Measurements from ENCODE around the gene GCHFR. TPM values are rescaled to one million over a fixed set of nuclear protein-coding genes. Genes with fewer than 3 reads are reported as not detected.

GCHFR gene
- polyA plus RNA-seq, 2 donors: 42.9 to 87.9 TPM

- 95 to 98% methylated on average over 12 of the region's 12 CpGs for WGBS, 2 donors
- Histone ChIP-seq H3K4me3 (ENCODE audit: low read depth in 1 of 2, low read length in 2 of 2) (no peak overlapping the region), H3K36me3 (ENCODE audit: control insufficient read depth in 2 of 2, insufficient read depth in 2 of 2, low read length in 1 of 2) (peaks cover 23 to 26% of the 10 kb centered on the region in 2 donors), H3K9me3 (ENCODE audit: control insufficient read depth in 2 of 2, insufficient read depth in 1 of 2, low read depth in 1 of 2, low read length in 1 of 2) (no peaks in the 10 kb centered on the region), H3K4me1 (ENCODE audit: control insufficient read depth in 2 of 2, insufficient read depth in 2 of 2, low read length in 1 of 2) (peaks cover 0 to 4% of the 10 kb centered on the region in 2 donors), H3K27ac (ENCODE audit: low read depth in 2 of 2, low read length in 1 of 2) (no peak overlapping the region), H3K27me3 (ENCODE audit: control insufficient read depth in 1 of 2, insufficient read depth in 2 of 2, low read length in 2 of 2) (no peaks in the 10 kb centered on the region)
These were observed 12.1 kb upstream of the GCHFR start for GRCh38 chr15:40751745-40752144.

GRCh38 chr15:40754574-40754882, 9.3 kb upstream of the GCHFR start:
- H3K9me3 ChIP-seq (ENCODE audit: control insufficient read depth in 2 of 2, insufficient read depth in 1 of 2, low read depth in 1 of 2, low read length in 1 of 2): no peaks in the 10 kb centered on the region
- peak overlapping the region; percentile 82 to 85 for H3K4me3 ChIP-seq (ENCODE audit: low read depth in 1 of 2, low read length in 2 of 2)
- peaks cover 0 to 4% of the 10 kb centered on the region in 2 donors for H3K4me1 ChIP-seq (ENCODE audit: control insufficient read depth in 2 of 2, insufficient read depth in 2 of 2, low read length in 1 of 2)
- H3K27ac ChIP-seq (ENCODE audit: low read depth in 2 of 2, low read length in 1 of 2): peak overlapping the region; percentile 88 to 89
- WGBS, 2 donors: 0 to 1% methylated on average over 22 of the region's 22 CpGs
- H3K27me3 ChIP-seq (ENCODE audit: control insufficient read depth in 1 of 2, insufficient read depth in 2 of 2, low read length in 2 of 2): no peaks in the 10 kb centered on the region
- peaks cover 10 to 13% of the 10 kb centered on the region in 2 donors for H3K36me3 ChIP-seq (ENCODE audit: control insufficient read depth in 2 of 2, insufficient read depth in 2 of 2, low read length in 1 of 2)

- H3K36me3 ChIP-seq (ENCODE audit: control insufficient read depth in 2 of 2, insufficient read depth in 2 of 2, low read length in 1 of 2): peaks cover 7 to 13% of the 10 kb centered on the region in 2 donors
- no peaks in the 10 kb centered on the region for H3K9me3 ChIP-seq (ENCODE audit: control insufficient read depth in 2 of 2, insufficient read depth in 1 of 2, low read depth in 1 of 2, low read length in 1 of 2)
- peak within 1 kb of the TSS; percentile 82 to 85 for H3K4me3 ChIP-seq (ENCODE audit: low read depth in 1 of 2, low read length in 2 of 2)
- peaks cover 0 to 4% of the 10 kb centered on the region in 2 donors for H3K4me1 ChIP-seq (ENCODE audit: control insufficient read depth in 2 of 2, insufficient read depth in 2 of 2, low read length in 1 of 2)
- H3K27ac ChIP-seq (ENCODE audit: low read depth in 2 of 2, low read length in 1 of 2): peak within 1 kb of the TSS; percentile 91 to 92
- WGBS, 2 donors: 0 to 1% methylated on average over 62 to 66 of the region's 66 CpGs
- no peaks in the 10 kb centered on the region for H3K27me3 ChIP-seq (ENCODE audit: control insufficient read depth in 1 of 2, insufficient read depth in 2 of 2, low read length in 2 of 2)
These were observed 8.7 kb upstream of the GCHFR start, which contains the start of gene RMDN3 for GRCh38 chr15:40754883-40755811. Gene RMDN3, minus strand, starts transcription at chr15:40755254. Its CDS starts 471 bp downstream, at chr15:40754783.

GRCh38 chr15:40755812-40756208, 8.1 kb upstream of the GCHFR start:
- Histone ChIP-seq H3K9me3 (ENCODE audit: control insufficient read depth in 2 of 2, insufficient read depth in 1 of 2, low read depth in 1 of 2, low read length in 1 of 2) (no peaks in the 10 kb centered on the region), H3K4me1 (ENCODE audit: control insufficient read depth in 2 of 2, insufficient read depth in 2 of 2, low read length in 1 of 2) (peaks cover 0 to 4% of the 10 kb centered on the region in 2 donors), H3K4me3 (ENCODE audit: low read depth in 1 of 2, low read length in 2 of 2) (peak overlapping the region; percentile 69 to 82), H3K36me3 (ENCODE audit: control insufficient read depth in 2 of 2, insufficient read depth in 2 of 2, low read length in 1 of 2) (peaks cover 7 to 10% of the 10 kb centered on the region in 2 donors), H3K27ac (ENCODE audit: low read depth in 2 of 2, low read length in 1 of 2) (no peak overlapping the region), H3K27me3 (ENCODE audit: control insufficient read depth in 1 of 2, insufficient read depth in 2 of 2, low read length in 2 of 2) (no peaks in the 10 kb centered on the region)
- WGBS, 2 donors: 62 to 66% methylated on average over 10 of the region's 10 CpGs

- Histone ChIP-seq H3K27ac (ENCODE audit: low read depth in 2 of 2, low read length in 1 of 2) (no peak overlapping the region), H3K36me3 (ENCODE audit: control insufficient read depth in 2 of 2, insufficient read depth in 2 of 2, low read length in 1 of 2) (peaks cover 2 to 4% of the 10 kb centered on the region in 2 donors)
- 48 to 58% methylated on average over 6 of the region's 6 CpGs for WGBS, 2 donors
These were observed 6.9 kb upstream of the GCHFR start for GRCh38 chr15:40756938-40757337.

GRCh38 chr15:40759961-40760360, 3.9 kb upstream of the GCHFR start:
- H3K4me3 ChIP-seq (ENCODE audit: low read depth in 1 of 2, low read length in 2 of 2): no peak overlapping the region
- H3K36me3 ChIP-seq (ENCODE audit: control insufficient read depth in 2 of 2, insufficient read depth in 2 of 2, low read length in 1 of 2): no peaks in the 10 kb centered on the region
- H3K4me1 ChIP-seq (ENCODE audit: control insufficient read depth in 2 of 2, insufficient read depth in 2 of 2, low read length in 1 of 2): peaks cover 7 to 8% of the 10 kb centered on the region in 2 donors
- 95% methylated on average over 5 of the region's 5 CpGs for WGBS, 2 donors
- H3K27me3 ChIP-seq (ENCODE audit: control insufficient read depth in 1 of 2, insufficient read depth in 2 of 2, low read length in 2 of 2): no peaks in the 10 kb centered on the region
- no peaks in the 10 kb centered on the region for H3K9me3 ChIP-seq (ENCODE audit: control insufficient read depth in 2 of 2, insufficient read depth in 1 of 2, low read depth in 1 of 2, low read length in 1 of 2)
- H3K27ac ChIP-seq (ENCODE audit: low read depth in 2 of 2, low read length in 1 of 2): no peak overlapping the region

More at GRCh38 chr15:40756938-40757337, 6.9 kb upstream of the GCHFR start:
- Histone ChIP-seq H3K9me3 (ENCODE audit: control insufficient read depth in 2 of 2, insufficient read depth in 1 of 2, low read depth in 1 of 2, low read length in 1 of 2) (no peaks in the 10 kb centered on the region), H3K4me1 (ENCODE audit: control insufficient read depth in 2 of 2, insufficient read depth in 2 of 2, low read length in 1 of 2) (peaks cover 0 to 4% of the 10 kb centered on the region in 2 donors), H3K4me3 (ENCODE audit: low read depth in 1 of 2, low read length in 2 of 2) (no peak overlapping the region), H3K27me3 (ENCODE audit: control insufficient read depth in 1 of 2, insufficient read depth in 2 of 2, low read length in 2 of 2) (no peaks in the 10 kb centered on the region)

GRCh38 chr15:40762919-40763800, 708 bp upstream of the GCHFR start:
- H3K4me1 ChIP-seq (ENCODE audit: control insufficient read depth in 2 of 2, insufficient read depth in 2 of 2, low read length in 1 of 2): peaks cover 11 to 33% of the 10 kb centered on the region in 2 donors

GRCh38 chr15:40764629-40765103, 798 bp downstream of the GCHFR start:
- Histone ChIP-seq H3K27ac (ENCODE audit: low read depth in 2 of 2, low read length in 1 of 2) (peak overlapping the region; percentile 81 to 87), H3K36me3 (ENCODE audit: control insufficient read depth in 2 of 2, insufficient read depth in 2 of 2, low read length in 1 of 2) (peaks cover 0 to 11% of the 10 kb centered on the region in 2 donors), H3K9me3 (ENCODE audit: control insufficient read depth in 2 of 2, insufficient read depth in 1 of 2, low read depth in 1 of 2, low read length in 1 of 2) (no peaks in the 10 kb centered on the region), H3K27me3 (ENCODE audit: control insufficient read depth in 1 of 2, insufficient read depth in 2 of 2, low read length in 2 of 2) (no peaks in the 10 kb centered on the region), H3K4me1 (ENCODE audit: control insufficient read depth in 2 of 2, insufficient read depth in 2 of 2, low read length in 1 of 2) (peaks cover 11 to 45% of the 10 kb centered on the region in 2 donors), H3K4me3 (ENCODE audit: low read depth in 1 of 2, low read length in 2 of 2) (peak overlapping the region; percentile 57 to 60)
- 33 to 37% methylated on average over 8 of the region's 8 CpGs for WGBS, 2 donors

More at GRCh38 chr15:40762919-40763800, 708 bp upstream of the GCHFR start:
- Histone ChIP-seq H3K36me3 (ENCODE audit: control insufficient read depth in 2 of 2, insufficient read depth in 2 of 2, low read length in 1 of 2) (peaks cover 0 to 9% of the 10 kb centered on the region in 2 donors), H3K4me3 (ENCODE audit: low read depth in 1 of 2, low read length in 2 of 2) (peak overlapping the region; percentile 57 to 60), H3K27ac (ENCODE audit: low read depth in 2 of 2, low read length in 1 of 2) (peak overlapping the region; percentile 81 to 87), H3K9me3 (ENCODE audit: control insufficient read depth in 2 of 2, insufficient read depth in 1 of 2, low read depth in 1 of 2, low read length in 1 of 2) (no peaks in the 10 kb centered on the region), H3K27me3 (ENCODE audit: control insufficient read depth in 1 of 2, insufficient read depth in 2 of 2, low read length in 2 of 2) (no peaks in the 10 kb centered on the region)
- WGBS, 2 donors: 28 to 31% methylated on average over 55 of the region's 55 CpGs

GRCh38 chr15:40766194-40766815, 2.4 kb downstream of the GCHFR start:
- H3K4me3 ChIP-seq (ENCODE audit: low read depth in 1 of 2, low read length in 2 of 2): peak overlapping the region; percentile 25 to 44
- H3K9me3 ChIP-seq (ENCODE audit: control insufficient read depth in 2 of 2, insufficient read depth in 1 of 2, low read depth in 1 of 2, low read length in 1 of 2): no peaks in the 10 kb centered on the region
- peaks cover 14 to 59% of the 10 kb centered on the region in 2 donors for H3K4me1 ChIP-seq (ENCODE audit: control insufficient read depth in 2 of 2, insufficient read depth in 2 of 2, low read length in 1 of 2)
- H3K36me3 ChIP-seq (ENCODE audit: control insufficient read depth in 2 of 2, insufficient read depth in 2 of 2, low read length in 1 of 2): peaks cover 0 to 19% of the 10 kb centered on the region in 2 donors
- peak overlapping the region; percentile 87 to 90 for H3K27ac ChIP-seq (ENCODE audit: low read depth in 2 of 2, low read length in 1 of 2)
- 54 to 68% methylated on average over 7 of the region's 7 CpGs for WGBS, 2 donors
- no peaks in the 10 kb centered on the region for H3K27me3 ChIP-seq (ENCODE audit: control insufficient read depth in 1 of 2, insufficient read depth in 2 of 2, low read length in 2 of 2)

All from esophagus (tissue), 2 donors.